GM23338 (cell line): ENCODE results near the gene CLCF1. TPM values are rescaled to one million over a fixed set of nuclear protein-coding genes. Genes with fewer than 3 reads are reported as not detected.

Experiments used
- ATAC-seq: fragments of 200-7000 bp; cut with Tn5 transposase; 3 replicates; pipeline ENCODE4 v1.9.1; 2020
- DNase-seq: peaks from one replicate; pipeline ENCODE4 v3.0.0-alpha.2; 2015; ENCODE audit warnings: low spot score
- H2AFZ ChIP-seq: fragments of 200-600 bp; sonication (generic); 2 replicates; pipeline ENCODE4 v1.8.0; 2016; ENCODE audit warnings: antibody characterized with exemption, mild to moderate bottlenecking, moderate library complexity
- H3F3A ChIP-seq: fragments of 200-600 bp; sonication (generic); replicated peaks from 2 replicates; pipeline ENCODE4 v1.8.0; 2017; ENCODE audit warnings: antibody characterized with exemption, mixed run types, low read depth
- H3K27ac ChIP-seq: fragments of 200-600 bp; sonication (generic); 2 replicates; pipeline ENCODE4 v1.6.1; 2016; ENCODE audit warnings: low read depth
- H3K27me3 ChIP-seq: fragments of 200-600 bp; sonication (generic); 2 replicates; pipeline ENCODE4 v1.8.0; 2016; ENCODE audit warnings: mild to moderate bottlenecking, mixed run types, moderate library complexity; ENCODE audit not compliant: insufficient read depth
- H3K36me3 ChIP-seq: fragments of 200-600 bp; sonication (generic); 2 replicates; pipeline ENCODE4 v1.8.0; 2016; ENCODE audit warnings: mild to moderate bottlenecking; ENCODE audit not compliant: insufficient read depth
- H3K4me1 ChIP-seq: fragments of 200-600 bp; sonication (generic); 2 replicates; pipeline ENCODE4 v1.8.0; 2016; ENCODE audit warnings: mild to moderate bottlenecking, moderate library complexity; ENCODE audit not compliant: insufficient read depth
- H3K4me2 ChIP-seq: fragments of 200-600 bp; sonication (generic); 2 replicates; pipeline ENCODE4 v1.7.1; 2017; ENCODE audit warnings: mixed run types
- H3K4me3 ChIP-seq: fragments of 200-600 bp; sonication (generic); 2 replicates; pipeline ENCODE4 v1.6.1; 2016; ENCODE audit warnings: mixed run types
- H3K79me2 ChIP-seq: fragments of 200-600 bp; sonication (generic); replicated peaks from 2 replicates; pipeline ENCODE4 v1.8.0; 2017; ENCODE audit warnings: mild to moderate bottlenecking; ENCODE audit not compliant: insufficient read depth
- H3K9me2 ChIP-seq: fragments of 200-600 bp; sonication (generic); 2 replicates; pipeline ENCODE4 v1.8.0; 2017; ENCODE audit not compliant: insufficient read depth
- H4K20me1 ChIP-seq: fragments of 200-600 bp; sonication (generic); replicated peaks from 2 replicates; pipeline ENCODE4 v1.8.0; 2017; ENCODE audit warnings: mild to moderate bottlenecking; ENCODE audit not compliant: insufficient read depth
- H3K27ac Mint-ChIP-seq: 2 replicates; pipeline ENCODE4 v1.8.0; 2020; ENCODE audit warnings: inconsistent platforms, mild to moderate bottlenecking, moderate library complexity, mixed read lengths
- H3K27me3 Mint-ChIP-seq: 3 replicates; pipeline ENCODE4 v1.8.0; 2022; ENCODE audit warnings: low read depth, mild to moderate bottlenecking, moderate library complexity, mixed read lengths, inconsistent platforms; ENCODE audit not compliant: insufficient read depth, poor library complexity
- H3K36me3 Mint-ChIP-seq: 3 replicates; pipeline ENCODE4 v1.8.0; 2021; ENCODE audit warnings: low read depth, mild to moderate bottlenecking, inconsistent platforms, moderate library complexity, mixed read lengths
- H3K4me1 Mint-ChIP-seq: 3 replicates; pipeline ENCODE4 v1.8.0; 2020; ENCODE audit warnings: mild to moderate bottlenecking, inconsistent platforms, mixed read lengths
- H3K4me3 Mint-ChIP-seq: 3 replicates; pipeline ENCODE4 v1.8.0; 2021; ENCODE audit warnings: moderate library complexity, mild to moderate bottlenecking, inconsistent platforms, mixed read lengths
- H3K9me3 Mint-ChIP-seq: 3 replicates; pipeline ENCODE4 v1.8.0; 2020; ENCODE audit warnings: moderate library complexity, mild to moderate bottlenecking, inconsistent platforms, mixed read lengths
- CREB1 ChIP-seq: fragments of 250-450 bp; sonication (Bioruptor Pico); IDR thresholded peaks from 2 replicates; pipeline ENCODE4 v1.5.0; 2020; ENCODE audit warnings: low read depth, mild to moderate bottlenecking, moderate library complexity
- CTCF ChIP-seq, 2 experiments: fragments of 200-600 bp in 1 of 2; sonication (generic) in 1 of 2; conservative IDR thresholded peaks; 2 replicates each; pipeline versions ENCODE4 v1.5.1 to v1.6.1; 2016 to 2017; ENCODE audit warnings: antibody characterized with exemption in 2 of 2, low read depth in 2 of 2, mild to moderate bottlenecking in 2 of 2, moderate library complexity in 1 of 2
- ETS1 ChIP-seq: IDR thresholded peaks from 2 replicates; pipeline ENCODE4 v1.6.1; 2016; ENCODE audit warnings: antibody characterized with exemption
- EZH2 ChIP-seq: fragments of 200-600 bp; sonication (generic); IDR thresholded peaks from one replicate; pipeline ENCODE4 v1.8.0; 2017; ENCODE audit warnings: antibody characterized with exemption, mild to moderate bottlenecking, low read depth; ENCODE audit not compliant: unreplicated experiment
- EZH2phosphoT487 ChIP-seq: fragments of 200-600 bp; sonication (generic); IDR thresholded peaks from one replicate; pipeline ENCODE4 v1.8.1; 2018; ENCODE audit warnings: antibody characterized with exemption; ENCODE audit not compliant: unreplicated experiment
- JUNB ChIP-seq: IDR thresholded peaks from one replicate; pipeline ENCODE4 v1.6.1; 2016; ENCODE audit warnings: antibody characterized with exemption; ENCODE audit not compliant: unreplicated experiment
- NANOG ChIP-seq: IDR thresholded peaks from 2 replicates; pipeline ENCODE4 v1.6.1; 2016; ENCODE audit warnings: antibody characterized with exemption, borderline replicate concordance
- POLR2AphosphoS5 ChIP-seq: IDR thresholded peaks from 2 replicates; pipeline ENCODE4 v1.6.1; 2016; ENCODE audit warnings: antibody characterized with exemption, low read depth
- REST ChIP-seq: IDR thresholded peaks from one replicate; pipeline ENCODE4 v1.6.1; 2018; ENCODE audit warnings: antibody characterized with exemption; ENCODE audit not compliant: unreplicated experiment
- STAT1 ChIP-seq: IDR thresholded peaks from one replicate; pipeline ENCODE4 v1.6.1; 2016; ENCODE audit warnings: antibody characterized with exemption; ENCODE audit not compliant: unreplicated experiment
- ZNF114 ChIP-seq: fragments of 250-450 bp; sonication (Bioruptor Pico); IDR thresholded peaks from 2 replicates; pipeline ENCODE4 v1.5.0; 2020; ENCODE audit warnings: mild to moderate bottlenecking, moderate library complexity
- ZNF331 ChIP-seq: fragments of 250-450 bp; sonication (Bioruptor Pico); IDR thresholded peaks from 2 replicates; pipeline ENCODE4 v1.5.0; 2020; ENCODE audit warnings: low read depth, mild to moderate bottlenecking, moderate library complexity
- ZNF462 ChIP-seq: fragments of 250-450 bp; sonication (Bioruptor Pico); IDR thresholded peaks from 2 replicates; pipeline ENCODE4 v1.5.0; 2020; ENCODE audit warnings: mild to moderate bottlenecking, moderate library complexity
- polyA plus RNA-seq: library from polyadenylated mRNA; unstranded; fragments of >200 nt; fragmentation: Nextera tagmentation; extraction: Ambion mirVana; gene quantifications from 2 replicates; pipeline ENCODE4 v1.2.1, GENCODE V29; 2016
- total RNA-seq: library from RNA; depleted of rRNA; stranded (reverse); fragments of >200 nt; shearing (Covaris generic); gene quantifications from 2 replicates; pipeline ENCODE4 v1.2.3, GENCODE V29; 2014

The CLCF1 gene
- total and polyA plus RNA-seq, 2 experiments from 2014 or later = 0.32 TPM; not detected in 1

GRCh38 chr11:67397536-67397935, 24.1 kb upstream of the CLCF1 start:
- no peak for DNase-seq
- H3K4me1 Mint-ChIP-seq = peaks cover 33% of the 10 kb centered on the region
- Histone ChIP-seq H3K4me2 (peak overlapping the region; percentile 72; the same call in 1 of the 2 replicates), H3K27ac (no peak overlapping the region), H3K9me2 (no peaks in the 10 kb centered on the region), H3K4me1 (peaks cover 24% of the 10 kb centered on the region), H3F3A (0 out of 2 replicates have a peak, but pooled peaks cover 4% of the 10 kb centered on the region), H4K20me1 (peaks cover 8% of the 10 kb centered on the region; the same call in 1 of the 2 replicates), H3K4me3 (no peak overlapping the region), H3K79me2 (peaks cover 16% of the 10 kb centered on the region), H3K27me3 (no peaks in the 10 kb centered on the region), H3K36me3 (no peaks in the 10 kb centered on the region), H2AFZ (no peak overlapping the region)
- peak overlapping the region; percentile 56; the same call in 1 of the 2 replicates for H3K27ac Mint-ChIP-seq
- TF ChIP-seq POLR2AphosphoS5 (no peak), STAT1 (no peak), CTCF (conservative IDR thresholded peaks at IDR 0.05; ENCODE audit: low read depth in 2 of 2) (no peak), CREB1 (CRISPR knock-in tag) (no peak), ZNF331 (CRISPR knock-in tag) (no peak), REST (no peak), ZNF462 (no peak), ZNF114 (no peak), EZH2phosphoT487 (no peak), EZH2 (no peak), NANOG (no peak), JUNB (no peak), ETS1 (no peak)
- H3K9me3 Mint-ChIP-seq = no peaks in the 10 kb centered on the region
- peaks cover 14% of the 10 kb centered on the region for H3K27me3 Mint-ChIP-seq
- H3K36me3 Mint-ChIP-seq = peaks cover 47% of the 10 kb centered on the region
- no peak overlapping the region; the same call in 2 of the 3 replicates for H3K4me3 Mint-ChIP-seq
- no peak for ATAC-seq
